Psoas muscle (tissue), 8 donors: ENCODE data around the gene IFNA13. TPM values are rescaled to one million over a fixed set of nuclear protein-coding genes. Genes with fewer than 3 reads are reported as not detected.

Experiments used
- ATAC-seq, 4 donors: fragments of 200-7000 bp; cut with Tn5 transposase; one replicate each; pipeline ENCODE4 v1.9.1; 2020; ENCODE audit warnings: moderate library complexity in 3 of 4, mild to moderate bottlenecking in 2 of 4
- DNase-seq, 2 donors: peaks; one replicate each; pipeline ENCODE4 v3.0.0-alpha.2; 2020
- H3K27ac ChIP-seq: fragments of 200-600 bp; one replicate; pipeline ENCODE4 v1.8.0; 2022
- H3K27me3 ChIP-seq, 3 donors: fragments of 200-600 bp in 1 of 3; one replicate each; pipeline versions ENCODE4 v1.6.1 to v1.8.0; 2013 to 2022; ENCODE audit warnings: low read length in 2 of 3, mild to moderate bottlenecking in 2 of 3, moderate library complexity in 1 of 3; ENCODE audit not compliant: insufficient read depth in 3 of 3
- H3K36me3 ChIP-seq, 2 donors: fragments of 200-600 bp in 1 of 2; one replicate each; pipeline versions ENCODE4 v1.6.1 to v1.8.0; 2013 to 2022; ENCODE audit warnings: low read depth in 1 of 2, mild to moderate bottlenecking in 1 of 2, moderate library complexity in 1 of 2; ENCODE audit not compliant: insufficient read depth in 1 of 2
- H3K4me1 ChIP-seq: fragments of 200-600 bp; one replicate; pipeline ENCODE4 v1.8.0; 2022
- H3K4me3 ChIP-seq: fragments of 200-600 bp; one replicate; pipeline ENCODE4 v1.8.0; 2022; ENCODE audit warnings: mild to moderate bottlenecking
- H3K9me3 ChIP-seq: fragments of 200-600 bp; one replicate; pipeline ENCODE4 v1.8.0; 2022
- WGBS, 3 donors: extraction: QIAGEN DNeasy Blood & Tissue Kit; methylation state at CpG; one replicate each; pipeline versions ENCODE4 v1.1.6 to v1.1.7; 2013; 5-methylcytosine and 5-hydroxymethylcytosine counted together
- intact Hi-C, 2 donors: fragments of 100-400 bp; cut with DNase I; formaldehyde crosslinking; loops; one replicate each; pipeline versions ENCODE4 v1.11.0 to v1.14.2; 2022
- polyA plus RNA-seq, 3 donors: library from polyadenylated mRNA; stranded (reverse); fragments of 200-250 nt; gene quantifications; one replicate each; pipeline ENCODE4 v1.2.3, GENCODE V29; 2013
- total RNA-seq, 4 donors: library from RNA; stranded (reverse); fragmentation: NEBNext Ultra II Directional in 2 of 4; extraction: Animal tissue kit (Norgen Biotek cat#: 25700) in 2 of 4; gene quantifications; one replicate each; pipeline versions ENCODE4 v1.2.1 to v1.2.4, GENCODE V29; 2021 to 2023
- TF ChIP-seq, protein P1 (sequence below): fragments of 200-600 bp; IDR thresholded peaks from one replicate; pipeline ENCODE4 v1.8.0; 2022; ENCODE audit warnings: antibody characterized with exemption
- donor health status: healthy with polysubstance abuse.
- donor health status: DM: no; HTN: no; CAD: no; lungs with moderate emphysema.
- donor health status: Bipolar disorder and iron deficiency.
- donor health status: healthy.
- donor health status: DM: yes; HTN: yes; CAD: no.
- donor health status: DM: no; HTN: no; CAD: no.
- donor health status: DM: no; HTN: no; CAD: no.
- donor health status: DM: yes; HTN: yes; CAD: no.

Gene IFNA13
- total and polyA plus RNA-seq, 7 donors, result not detected

- DNase-seq, result no peak
- TF ChIP-seq, protein P1, sequence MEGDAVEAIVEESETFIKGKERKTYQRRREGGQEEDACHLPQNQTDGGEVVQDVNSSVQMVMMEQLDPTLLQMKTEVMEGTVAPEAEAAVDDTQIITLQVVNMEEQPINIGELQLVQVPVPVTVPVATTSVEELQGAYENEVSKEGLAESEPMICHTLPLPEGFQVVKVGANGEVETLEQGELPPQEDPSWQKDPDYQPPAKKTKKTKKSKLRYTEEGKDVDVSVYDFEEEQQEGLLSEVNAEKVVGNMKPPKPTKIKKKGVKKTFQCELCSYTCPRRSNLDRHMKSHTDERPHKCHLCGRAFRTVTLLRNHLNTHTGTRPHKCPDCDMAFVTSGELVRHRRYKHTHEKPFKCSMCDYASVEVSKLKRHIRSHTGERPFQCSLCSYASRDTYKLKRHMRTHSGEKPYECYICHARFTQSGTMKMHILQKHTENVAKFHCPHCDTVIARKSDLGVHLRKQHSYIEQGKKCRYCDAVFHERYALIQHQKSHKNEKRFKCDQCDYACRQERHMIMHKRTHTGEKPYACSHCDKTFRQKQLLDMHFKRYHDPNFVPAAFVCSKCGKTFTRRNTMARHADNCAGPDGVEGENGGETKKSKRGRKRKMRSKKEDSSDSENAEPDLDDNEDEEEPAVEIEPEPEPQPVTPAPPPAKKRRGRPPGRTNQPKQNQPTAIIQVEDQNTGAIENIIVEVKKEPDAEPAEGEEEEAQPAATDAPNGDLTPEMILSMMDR, result no peak
- Histone ChIP-seq H3K4me1 (peaks cover 67% of the 10 kb centered on the region), H3K36me3 (peaks cover 6 to 16% of the 10 kb centered on the region in 2 donors), H3K27ac (no peak overlapping the region), H3K27me3 (no peaks in the 10 kb centered on the region), H3K4me3 (peak overlapping the region; percentile 96), H3K9me3 (no peaks in the 10 kb centered on the region)
- WGBS, 3 donors, result 40 to 44% (median 41%) methylated on average over 5 of the region's 5 CpGs
- ATAC-seq, result no peak
- intact Hi-C loops, result loop anchor here in 1 of 2 donors (10.0 kb wide), 1 partner anchor 463 kb away; no protein-coding TSS in a partner anchor
Observed at GRCh38 chr9:21331676-21332402, 36.0 kb downstream of the IFNA13 start.

- ATAC-seq, result peak; percentile 61 to 90 (median 70)
- Histone ChIP-seq H3K4me3 (no peak overlapping the region), H3K36me3 (peaks cover 0 to 38% of the 10 kb centered on the region in 2 donors), H3K27ac (no peak overlapping the region), H3K4me1 (peaks cover 41% of the 10 kb centered on the region), H3K27me3 (no peaks in the 10 kb centered on the region), H3K9me3 (no peaks in the 10 kb centered on the region)
- TF ChIP-seq, protein P1, result peak; percentile 72
- 34 to 40% (median 38%) methylated on average over 2 of the region's 2 CpGs for WGBS, 3 donors
- intact Hi-C loops, result loop anchor here (5.0 kb wide), 1 partner anchor 71 kb away; no protein-coding TSS in a partner anchor
- no peak for DNase-seq
Observed at GRCh38 chr9:21326526-21327139, 41.2 kb downstream of the IFNA13 start.

GRCh38 chr9:21324047-21324446, 43.8 kb downstream of the IFNA13 start:
- ATAC-seq (peak in 1 of 4 donors; percentile 36), DNase-seq (no peak)
- H3K9me3 ChIP-seq, result no peaks in the 10 kb centered on the region
- peaks cover 0 to 44% of the 10 kb centered on the region in 2 donors for H3K36me3 ChIP-seq
- peaks cover 17% of the 10 kb centered on the region for H3K4me1 ChIP-seq
- intact Hi-C loops, result loop anchor here in 1 of 2 donors (5.0 kb wide), 1 partner anchor 468 kb away; no protein-coding TSS in a partner anchor
- TF ChIP-seq, protein P1, result no peak
- H3K27me3 ChIP-seq, result no peaks in the 10 kb centered on the region
- 75 to 83% (median 76%) methylated on average over 4 of the region's 4 CpGs for WGBS, 3 donors
- no peak overlapping the region for H3K4me3 ChIP-seq
- no peak overlapping the region for H3K27ac ChIP-seq

DNA sequence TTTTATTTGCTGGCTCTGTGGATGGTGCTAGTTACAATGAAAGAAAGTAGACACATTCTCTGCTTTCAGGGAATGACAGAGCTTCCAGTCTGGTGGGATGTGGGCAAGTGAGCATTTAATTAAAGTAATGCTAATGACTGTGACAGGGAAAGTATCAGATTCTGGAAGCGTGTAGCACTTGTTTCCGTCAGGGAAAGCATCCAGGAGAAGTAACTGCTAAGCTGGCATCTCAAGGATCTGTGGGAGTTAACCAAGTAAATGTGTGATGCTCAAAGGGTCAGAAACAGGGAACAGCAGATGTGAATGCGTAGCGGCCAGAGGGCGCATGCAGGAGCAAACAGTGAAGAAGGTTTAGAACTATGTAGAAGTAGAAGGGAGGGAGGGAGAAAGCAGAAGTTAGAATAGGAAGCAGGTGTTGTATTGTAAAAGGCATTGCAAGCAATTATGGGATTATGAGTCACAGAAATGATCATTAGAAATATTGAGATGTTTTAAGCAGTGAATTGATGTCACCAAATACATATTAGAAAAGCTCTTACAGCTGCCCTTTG, 44.9 kb downstream of the IFNA13 start:
- TF ChIP-seq, protein P1, result no peak
- 72 to 84% (median 78%) methylated on average over 5 of the region's 5 CpGs for WGBS, 3 donors
- Histone ChIP-seq H3K9me3 (no peaks in the 10 kb centered on the region), H3K27ac (no peak overlapping the region), H3K4me1 (peaks cover 10% of the 10 kb centered on the region), H3K27me3 (no peaks in the 10 kb centered on the region), H3K4me3 (no peak overlapping the region), H3K36me3 (peaks cover 0 to 41% of the 10 kb centered on the region in 2 donors)
- DNase-seq (no peak), ATAC-seq (no peak)
- intact Hi-C loops, result loop anchor here in 1 of 2 donors (5.0 kb wide), 1 partner anchor 469 kb away; no protein-coding TSS in a partner anchor
